Measurements from ENCODE around the gene BORCS5.

BORCS5 gene

GRCh38 chr12:12432364-12432763 is 75.5 kb downstream of the BORCS5 start:
- no peak for DNase-seq (ENCODE audit: low read depth in 2 of 2)

- DNase-seq (ENCODE audit: low read depth in 2 of 2), result no peak
Observed at GRCh38 chr12:12433203-12433731, 76.4 kb downstream of the BORCS5 start.

GRCh38 chr12:12436831-12437345 is 80.0 kb downstream of the BORCS5 start:
- DNase-seq (ENCODE audit: low read depth in 2 of 2), result no peak

- peak in 1 of 2 donors; percentile 16 for DNase-seq (ENCODE audit: low read depth in 2 of 2)
Observed at GRCh38 chr12:12439636-12440035, 82.8 kb downstream of the BORCS5 start.

- DNase-seq (ENCODE audit: low read depth in 2 of 2), result no peak
Observed at GRCh38 chr12:12440784-12441428, 84.0 kb downstream of the BORCS5 start.

GRCh38 chr12:12441429-12441807 is 84.5 kb downstream of the BORCS5 start:
- no peak for DNase-seq (ENCODE audit: low read depth in 2 of 2)

- peak in 1 of 2 donors; percentile 14 for DNase-seq (ENCODE audit: low read depth in 2 of 2)
Observed at GRCh38 chr12:12441843-12442461, 85.1 kb downstream of the BORCS5 start.

GRCh38 chr12:12442548-12443071 is 85.7 kb downstream of the BORCS5 start:
- no peak for DNase-seq (ENCODE audit: low read depth in 2 of 2)

GRCh38 chr12:12443431-12443878 is 86.6 kb downstream of the BORCS5 start:
- no peak for DNase-seq (ENCODE audit: low read depth in 2 of 2)

- DNase-seq (ENCODE audit: low read depth in 2 of 2), result no peak
Observed at GRCh38 chr12:12445165-12445881, 88.4 kb downstream of the BORCS5 start.

- DNase-seq (ENCODE audit: low read depth in 2 of 2), result no peak
Observed at GRCh38 chr12:12445882-12446181, 89.0 kb downstream of the BORCS5 start.

GRCh38 chr12:12446786-12447185 is 89.9 kb downstream of the BORCS5 start:
- no peak for DNase-seq (ENCODE audit: low read depth in 2 of 2)

- DNase-seq (ENCODE audit: low read depth in 2 of 2), result no peak
Observed at GRCh38 chr12:12447236-12447635, 90.4 kb downstream of the BORCS5 start.

GRCh38 chr12:12447837-12448236 is 91.0 kb downstream of the BORCS5 start:
- DNase-seq (ENCODE audit: low read depth in 2 of 2), result no peak

GRCh38 chr12:12449533-12450025 is 92.7 kb downstream of the BORCS5 start:
- DNase-seq (ENCODE audit: low read depth in 2 of 2), result no peak

- no peak for DNase-seq (ENCODE audit: low read depth in 2 of 2)
Observed at GRCh38 chr12:12450043-12450471, 93.2 kb downstream of the BORCS5 start.

- DNase-seq (ENCODE audit: low read depth in 2 of 2), result no peak
Observed at GRCh38 chr12:12451098-12451497, 94.2 kb downstream of the BORCS5 start.

GRCh38 chr12:12452326-12452902 is 95.5 kb downstream of the BORCS5 start:
- DNase-seq (ENCODE audit: low read depth in 2 of 2), result no peak

- DNase-seq (ENCODE audit: low read depth in 2 of 2), result no peak
Observed at GRCh38 chr12:12453635-12454034, 96.8 kb downstream of the BORCS5 start.

- DNase-seq (ENCODE audit: low read depth in 2 of 2), result no peak
Observed at GRCh38 chr12:12454315-12454714, 97.4 kb downstream of the BORCS5 start.

GRCh38 chr12:12456637-12457036 is 99.8 kb downstream of the BORCS5 start:
- DNase-seq (ENCODE audit: low read depth in 2 of 2), result no peak

Measured in stimulated activated CD8-positive, alpha-beta memory T cell treated with anti-CD3 and anti-CD28 coated beads, Interleukin-2, amount 100 ng/mL, for 1 hour (primary cell).